Endodermal cell (in vitro differentiated cells): ENCODE results near the gene GARNL3. TPM values are rescaled to one million over a fixed set of nuclear protein-coding genes. Genes with fewer than 3 reads are reported as not detected.

Experiments used
- DNase-seq: peaks from one replicate; pipeline ENCODE4 v3.0.0-alpha.2; 2017
- H3K27ac ChIP-seq: 2 replicates; pipeline ENCODE4 v1.5.1; 2013; ENCODE audit warnings: mild to moderate bottlenecking, low read depth, low read length, moderate library complexity
- H3K27me3 ChIP-seq: 2 replicates; pipeline ENCODE4 v1.6.1; 2013; ENCODE audit warnings: mild to moderate bottlenecking, low read length, moderate library complexity; ENCODE audit not compliant: insufficient read depth, control insufficient read depth, poor library complexity, severe bottlenecking
- H3K36me3 ChIP-seq: 2 replicates; pipeline ENCODE4 v1.7.0; 2013; ENCODE audit warnings: mild to moderate bottlenecking, low read length, moderate library complexity; ENCODE audit not compliant: control insufficient read depth, insufficient read depth
- H3K4me1 ChIP-seq: one replicate; pipeline ENCODE4 v1.7.0; 2013; ENCODE audit warnings: low read length; ENCODE audit not compliant: control insufficient read depth, insufficient read depth
- H3K4me3 ChIP-seq: 2 replicates; pipeline ENCODE4 v1.5.1; 2013; ENCODE audit warnings: mild to moderate bottlenecking, low read length, moderate library complexity
- H3K9ac ChIP-seq: 2 replicates; pipeline ENCODE4 v1.6.1; 2013; ENCODE audit warnings: mild to moderate bottlenecking, low read length, moderate library complexity; ENCODE audit not compliant: poor library complexity, severe bottlenecking; ENCODE audit errors: extremely low read depth
- H3K9me3 ChIP-seq: 2 replicates; pipeline ENCODE4 v1.6.1; 2013; ENCODE audit warnings: mild to moderate bottlenecking, low read length, moderate library complexity; ENCODE audit not compliant: control insufficient read depth
- H3K27ac Mint-ChIP-seq: 2 replicates; pipeline ENCODE4 v1.8.0; 2020; ENCODE audit warnings: mixed read lengths
- H3K27me3 Mint-ChIP-seq: 2 replicates; pipeline ENCODE4 v1.8.0; 2021; ENCODE audit warnings: mild to moderate bottlenecking, mixed read lengths; ENCODE audit not compliant: insufficient read depth
- H3K36me3 Mint-ChIP-seq: 2 replicates; pipeline ENCODE4 v1.8.0; 2020; ENCODE audit warnings: low read depth, mixed read lengths
- H3K4me1 Mint-ChIP-seq: 2 replicates; pipeline ENCODE4 v1.8.0; 2020; ENCODE audit warnings: mixed read lengths
- H3K4me3 Mint-ChIP-seq: 2 replicates; pipeline ENCODE4 v1.8.0; 2020; ENCODE audit warnings: mild to moderate bottlenecking, moderate library complexity, mixed read lengths
- H3K9me3 Mint-ChIP-seq: 2 replicates; pipeline ENCODE4 v1.8.0; 2020; ENCODE audit warnings: mild to moderate bottlenecking, mixed read lengths
- WGBS, 2 experiments: methylation state at CpG; one replicate each; pipeline versions ENCODE4 v1.1.5 to v1.1.7; 2013; ENCODE audit warnings: missing lambda C conversion rate in 2 of 2, mixed read lengths in 1 of 2; ENCODE audit not compliant: insufficient coverage in 1 of 2, insufficient read length in 1 of 2; 5-methylcytosine and 5-hydroxymethylcytosine counted together
- total RNA-seq, 2 donors: library from RNA; stranded (reverse); fragmentation: NEBNext Ultra II Directional in 1 of 2; extraction: Animal tissue kit (Norgen Biotek cat#: 25700) in 1 of 2; gene quantifications; 2 replicates in 1 of 2; 3 replicates in 1 of 2; pipeline ENCODE4 v1.2.1, GENCODE V29; 2021
- TF ChIP-seq, protein P1 (sequence below): fragments of 200-600 bp; sonication (generic); conservative IDR thresholded peaks from 2 replicates; pipeline ENCODE4 v1.5.0; 2021; ENCODE audit warnings: antibody characterized with exemption, mild to moderate bottlenecking

Gene GARNL3
- total RNA-seq, 2 donors from 2014 or later, result 7.2 to 12.8 TPM

DNA sequence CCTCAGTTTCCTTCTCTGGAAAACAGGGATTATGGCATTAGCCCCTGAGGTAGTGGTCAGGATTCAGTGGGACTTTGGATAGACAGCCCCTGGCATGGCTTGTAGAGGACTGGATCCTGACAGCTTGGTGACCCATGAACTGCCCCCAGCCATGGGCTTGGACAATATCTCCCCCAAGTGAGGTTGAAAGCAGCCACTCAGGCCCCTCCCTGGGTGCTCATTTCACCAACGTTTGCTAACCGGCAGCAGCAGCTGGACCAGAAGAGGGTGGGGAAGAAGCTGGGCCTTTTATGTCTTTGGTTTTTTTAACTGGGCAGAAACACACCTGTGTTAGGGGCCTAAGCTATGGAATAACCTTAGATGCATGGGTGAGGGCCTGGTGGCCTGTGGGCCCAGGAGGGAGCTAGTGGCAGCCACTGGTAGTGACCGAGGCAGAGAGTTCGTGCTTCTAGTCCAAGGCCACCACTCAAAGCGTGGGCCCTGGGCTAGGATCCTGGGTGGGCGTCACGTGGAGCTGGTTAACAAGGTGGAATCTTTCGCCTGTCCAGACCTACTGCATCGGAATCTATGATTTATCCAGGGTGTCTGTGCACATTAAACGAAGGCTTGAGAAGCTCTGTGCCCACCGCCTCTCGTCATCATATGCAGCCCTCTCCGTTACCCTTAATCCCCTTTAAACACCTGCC is 134.3 kb downstream of the GARNL3 start:
- Histone ChIP-seq H3K27ac (no peak overlapping the region), H3K9me3 (no peaks in the 10 kb centered on the region), H3K27me3 (no peaks in the 10 kb centered on the region), H3K36me3 (peaks cover 22% of the 10 kb centered on the region), H3K4me1 (peaks cover 9% of the 10 kb centered on the region), H3K9ac (no peak overlapping the region), H3K4me3 (peak overlapping the region; percentile 81)
- Mint-ChIP-seq H3K27ac (no peak overlapping the region), H3K4me3 (peak overlapping the region; percentile 70), H3K27me3 (peaks cover 5% of the 10 kb centered on the region), H3K36me3 (peaks cover 6% of the 10 kb centered on the region), H3K4me1 (peaks cover 21% of the 10 kb centered on the region), H3K9me3 (no peaks in the 10 kb centered on the region)
- TF ChIP-seq, protein P1, sequence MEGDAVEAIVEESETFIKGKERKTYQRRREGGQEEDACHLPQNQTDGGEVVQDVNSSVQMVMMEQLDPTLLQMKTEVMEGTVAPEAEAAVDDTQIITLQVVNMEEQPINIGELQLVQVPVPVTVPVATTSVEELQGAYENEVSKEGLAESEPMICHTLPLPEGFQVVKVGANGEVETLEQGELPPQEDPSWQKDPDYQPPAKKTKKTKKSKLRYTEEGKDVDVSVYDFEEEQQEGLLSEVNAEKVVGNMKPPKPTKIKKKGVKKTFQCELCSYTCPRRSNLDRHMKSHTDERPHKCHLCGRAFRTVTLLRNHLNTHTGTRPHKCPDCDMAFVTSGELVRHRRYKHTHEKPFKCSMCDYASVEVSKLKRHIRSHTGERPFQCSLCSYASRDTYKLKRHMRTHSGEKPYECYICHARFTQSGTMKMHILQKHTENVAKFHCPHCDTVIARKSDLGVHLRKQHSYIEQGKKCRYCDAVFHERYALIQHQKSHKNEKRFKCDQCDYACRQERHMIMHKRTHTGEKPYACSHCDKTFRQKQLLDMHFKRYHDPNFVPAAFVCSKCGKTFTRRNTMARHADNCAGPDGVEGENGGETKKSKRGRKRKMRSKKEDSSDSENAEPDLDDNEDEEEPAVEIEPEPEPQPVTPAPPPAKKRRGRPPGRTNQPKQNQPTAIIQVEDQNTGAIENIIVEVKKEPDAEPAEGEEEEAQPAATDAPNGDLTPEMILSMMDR, result no peak
- DNase-seq, result no peak
- 96 to 97% methylated on average over 12 to 13 of the region's 13 CpGs for whole genome bisulfite sequencing, 2 experiments

DNA sequence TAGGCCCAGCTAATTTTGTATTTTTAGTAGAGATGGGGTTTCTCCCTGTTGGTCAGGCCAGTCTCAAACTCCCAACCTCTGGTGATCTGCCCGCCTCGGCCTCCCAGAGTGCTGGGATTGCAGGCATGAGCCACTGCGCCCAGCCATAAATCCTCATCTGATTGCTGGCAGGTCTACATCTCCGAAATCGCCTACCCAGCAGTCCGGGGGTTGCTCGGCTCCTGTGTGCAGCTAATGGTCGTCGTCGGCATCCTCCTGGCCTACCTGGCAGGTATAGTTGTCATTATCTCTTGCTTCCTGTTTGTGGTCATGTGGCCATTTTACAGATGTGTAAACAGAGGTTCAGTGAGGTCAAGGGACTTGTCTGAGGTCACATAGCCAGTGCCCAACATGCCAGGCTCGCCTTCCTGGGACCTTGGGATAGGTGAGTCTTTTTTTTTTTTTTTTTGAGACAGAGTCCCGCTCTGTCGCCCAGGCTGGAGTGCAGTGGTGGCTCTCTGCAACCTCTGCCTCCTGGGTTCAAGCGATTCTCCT is 135.2 kb downstream of the GARNL3 start:
- 94 to 99% methylated on average over 10 to 14 of the region's 14 CpGs for WGBS, 2 experiments
- H3K4me3 Mint-ChIP-seq, result no peak overlapping the region
- Histone ChIP-seq H3K27me3 (no peaks in the 10 kb centered on the region), H3K36me3 (peaks cover 26% of the 10 kb centered on the region), H3K4me3 (no peak overlapping the region), H3K27ac (no peak overlapping the region), H3K9me3 (no peaks in the 10 kb centered on the region), H3K4me1 (peaks cover 9% of the 10 kb centered on the region), H3K9ac (no peak overlapping the region)
- peaks cover 20% of the 10 kb centered on the region for H3K4me1 Mint-ChIP-seq
- no peaks in the 10 kb centered on the region for H3K9me3 Mint-ChIP-seq
- TF ChIP-seq, protein P1, result no peak
- no peak overlapping the region for H3K27ac Mint-ChIP-seq
- H3K36me3 Mint-ChIP-seq, result peaks cover 6% of the 10 kb centered on the region
- peaks cover 5% of the 10 kb centered on the region for H3K27me3 Mint-ChIP-seq
- DNase-seq, result no peak

DNA sequence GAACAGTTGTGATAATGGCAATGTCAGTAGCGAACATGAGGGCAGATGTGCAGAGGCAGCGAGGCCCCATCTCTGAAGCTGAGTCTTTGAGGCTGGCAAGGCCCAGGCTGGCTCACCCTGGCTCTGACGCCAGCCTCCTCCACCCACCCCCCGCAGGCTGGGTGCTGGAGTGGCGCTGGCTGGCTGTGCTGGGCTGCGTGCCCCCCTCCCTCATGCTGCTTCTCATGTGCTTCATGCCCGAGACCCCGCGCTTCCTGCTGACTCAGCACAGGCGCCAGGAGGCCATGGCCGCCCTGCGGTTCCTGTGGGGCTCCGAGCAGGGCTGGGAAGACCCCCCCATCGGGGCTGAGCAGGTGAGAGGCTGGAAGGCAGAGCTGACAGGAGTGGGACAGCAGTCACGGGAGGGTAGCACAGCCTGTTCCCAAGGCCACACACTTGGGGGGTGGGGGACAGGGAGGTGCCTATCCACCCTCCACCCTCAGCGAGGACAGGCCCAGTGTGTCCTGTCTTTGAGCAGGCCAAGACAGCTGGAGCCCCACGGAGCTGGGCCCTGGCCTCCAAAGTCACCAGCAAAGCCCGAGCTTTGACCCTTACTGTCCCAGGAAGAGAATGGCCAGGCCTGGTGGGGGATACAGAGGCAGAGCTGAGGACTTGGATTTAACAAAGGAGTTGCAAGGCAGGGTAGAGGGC is 138.0 kb downstream of the GARNL3 start:
- Mint-ChIP-seq H3K4me1 (peaks cover 9% of the 10 kb centered on the region), H3K27ac (no peak overlapping the region), H3K27me3 (no peaks in the 10 kb centered on the region), H3K36me3 (peaks cover 20% of the 10 kb centered on the region), H3K4me3 (no peak overlapping the region), H3K9me3 (no peaks in the 10 kb centered on the region)
- TF ChIP-seq, protein P1, result no peak
- Histone ChIP-seq H3K36me3 (peaks cover 29% of the 10 kb centered on the region), H3K27me3 (no peaks in the 10 kb centered on the region), H3K4me1 (peaks cover 7% of the 10 kb centered on the region), H3K27ac (no peak overlapping the region), H3K9ac (no peak overlapping the region), H3K9me3 (no peaks in the 10 kb centered on the region), H3K4me3 (no peak overlapping the region)
- 91 to 95% methylated on average over 6 to 18 of the region's 18 CpGs for WGBS, 2 experiments
- DNase-seq, result no peak
